Gastrocnemius medialis (tissue), 4 donors: ENCODE results near the gene LOX.

Experiments used
- POLR2A ChIP-seq, 2 donors: fragments of 450-650 bp; IDR thresholded peaks; one replicate each; pipeline ENCODE4 v1.6.1; 2017; ENCODE audit warnings: antibody characterized with exemption in 2 of 2, mild to moderate bottlenecking in 2 of 2, moderate library complexity in 2 of 2
- TF ChIP-seq, protein P1 (sequence below), 5 experiments: fragments of 450-650 bp in 3 of 5; fragments of 200-600 bp in 2 of 5; sonication (generic) in 2 of 5; IDR thresholded peaks in 4 of 5; conservative IDR thresholded peaks in 1 of 5; 1 replicate in 4 of 5; 2 replicates in 1 of 5; pipeline ENCODE4 v1.5.1; 2016 to 2019; ENCODE audit warnings: antibody characterized with exemption in 5 of 5, mild to moderate bottlenecking in 3 of 5, moderate library complexity in 3 of 5

DNA sequence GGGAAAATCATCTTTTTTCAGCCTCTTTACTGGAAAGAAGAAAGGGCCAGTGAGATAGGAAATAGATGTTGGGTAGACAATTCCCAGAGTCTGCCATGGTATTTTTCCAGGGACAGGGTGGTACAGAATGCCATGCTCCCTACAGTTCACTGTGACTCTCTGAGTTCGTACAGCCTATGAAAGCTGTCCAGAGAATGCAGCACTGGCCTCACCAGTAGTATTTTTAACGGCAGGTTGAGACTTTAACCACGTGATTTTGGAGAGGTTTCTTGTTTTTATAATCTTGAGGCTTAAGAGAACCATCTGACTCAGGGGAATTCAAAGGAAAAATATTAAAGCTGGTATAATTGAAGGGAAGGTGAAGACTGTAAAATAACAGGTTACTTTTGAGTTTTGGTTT lies 41.1 kb upstream of the LOX start:
- TF ChIP-seq POLR2A (IDR thresholded peaks at IDR 0.05), result no peak
- TF ChIP-seq, protein P1, sequence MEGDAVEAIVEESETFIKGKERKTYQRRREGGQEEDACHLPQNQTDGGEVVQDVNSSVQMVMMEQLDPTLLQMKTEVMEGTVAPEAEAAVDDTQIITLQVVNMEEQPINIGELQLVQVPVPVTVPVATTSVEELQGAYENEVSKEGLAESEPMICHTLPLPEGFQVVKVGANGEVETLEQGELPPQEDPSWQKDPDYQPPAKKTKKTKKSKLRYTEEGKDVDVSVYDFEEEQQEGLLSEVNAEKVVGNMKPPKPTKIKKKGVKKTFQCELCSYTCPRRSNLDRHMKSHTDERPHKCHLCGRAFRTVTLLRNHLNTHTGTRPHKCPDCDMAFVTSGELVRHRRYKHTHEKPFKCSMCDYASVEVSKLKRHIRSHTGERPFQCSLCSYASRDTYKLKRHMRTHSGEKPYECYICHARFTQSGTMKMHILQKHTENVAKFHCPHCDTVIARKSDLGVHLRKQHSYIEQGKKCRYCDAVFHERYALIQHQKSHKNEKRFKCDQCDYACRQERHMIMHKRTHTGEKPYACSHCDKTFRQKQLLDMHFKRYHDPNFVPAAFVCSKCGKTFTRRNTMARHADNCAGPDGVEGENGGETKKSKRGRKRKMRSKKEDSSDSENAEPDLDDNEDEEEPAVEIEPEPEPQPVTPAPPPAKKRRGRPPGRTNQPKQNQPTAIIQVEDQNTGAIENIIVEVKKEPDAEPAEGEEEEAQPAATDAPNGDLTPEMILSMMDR (IDR thresholded peaks at IDR 0.05 in 4 of 5, conservative IDR thresholded peaks at IDR 0.05 in 1 of 5), result no peak
